ENCODE measurements around the gene GNG8.

- TF ChIP-seq CTCF (IDR thresholded peaks at IDR 0.05; ENCODE audit: insufficient read depth, low read depth, low read length) (no peak), EZH2 (IDR thresholded peaks at IDR 0.05; ENCODE audit: insufficient read depth, low read length) (no peak)
Measured at GRCh38 chr19:46634045-46634655, 1.9 kb downstream of the GNG8 start.
